ENCODE results near the gene UAP1L1.

Gene UAP1L1

GRCh38 chr9:137039611-137040366 lies 37.5 kb upstream of the UAP1L1 start:
- Histone ChIP-seq H3F3A (ENCODE audit: insufficient read depth, low read length) (no peaks in the 10 kb centered on the region), H4K20me1 (ENCODE audit: insufficient read depth, low read length) (no peaks in the 10 kb centered on the region), H3K4me3 (ENCODE audit: low read length) (no peak overlapping the region), H3K79me2 (ENCODE audit: low read length) (no peaks in the 10 kb centered on the region), H3K9ac (ENCODE audit: low read length) (no peak overlapping the region), H3K36me3 (replicated peaks; ENCODE audit: insufficient read depth, low read length) (no peaks in the 10 kb centered on the region), H3K27me3 (replicated peaks; ENCODE audit: insufficient read depth, low read length) (peaks cover 78% of the 10 kb centered on the region), H3K9me3 (replicated peaks; ENCODE audit: insufficient read depth, low read length) (no peaks in the 10 kb centered on the region), H2AFZ (ENCODE audit: low read length) (no peak overlapping the region), H3K9me2 (replicated peaks; ENCODE audit: insufficient read depth, low read length) (no peaks in the 10 kb centered on the region), H3K4me1 (ENCODE audit: low read length) (no peaks in the 10 kb centered on the region), H3K27ac (ENCODE audit: low read length) (no peak overlapping the region), H3K4me2 (ENCODE audit: low read depth, low read length) (no peak overlapping the region)
- DNase-seq: no peak
- TF ChIP-seq EZH2 (optimal IDR thresholded peaks at IDR 0.05; ENCODE audit: low read depth, low read length) (no peak), CTCF (IDR thresholded peaks at IDR 0.05; ENCODE audit: low read length) (no peak), EZH2phosphoT487 (IDR thresholded peaks at IDR 0.05; ENCODE audit: low read length) (no peak)

- H3K9ac ChIP-seq (ENCODE audit: low read length): no peak overlapping the region
Observed at GRCh38 chr9:137040568-137040967, 36.7 kb upstream of the UAP1L1 start.

GRCh38 chr9:137041124-137041523 lies 36.2 kb upstream of the UAP1L1 start:
- no peaks in the 10 kb centered on the region for H3K4me1 ChIP-seq (ENCODE audit: low read length)
- H4K20me1 ChIP-seq (ENCODE audit: insufficient read depth, low read length): no peaks in the 10 kb centered on the region
- peaks cover 85% of the 10 kb centered on the region for H3K27me3 ChIP-seq (replicated peaks; ENCODE audit: insufficient read depth, low read length)
- H3K9me3 ChIP-seq (replicated peaks; ENCODE audit: insufficient read depth, low read length): no peaks in the 10 kb centered on the region
- H3K9me2 ChIP-seq (replicated peaks; ENCODE audit: insufficient read depth, low read length): no peaks in the 10 kb centered on the region
- no peak overlapping the region for H3K4me3 ChIP-seq (ENCODE audit: low read length)
- TF ChIP-seq CTCF (IDR thresholded peaks at IDR 0.05; ENCODE audit: low read length): no peak
- no peak for TF ChIP-seq EZH2phosphoT487 (IDR thresholded peaks at IDR 0.05; ENCODE audit: low read length)
- no peak for TF ChIP-seq EZH2 (optimal IDR thresholded peaks at IDR 0.05; ENCODE audit: low read depth, low read length)
- H3K27ac ChIP-seq (ENCODE audit: low read length): no peak overlapping the region
- H3K4me2 ChIP-seq (ENCODE audit: low read depth, low read length): no peak overlapping the region
- H3K9ac ChIP-seq (ENCODE audit: low read length): no peak overlapping the region
- H3K79me2 ChIP-seq (ENCODE audit: low read length): no peaks in the 10 kb centered on the region
- DNase-seq: no peak
- no peak overlapping the region for H2AFZ ChIP-seq (ENCODE audit: low read length)
- H3K36me3 ChIP-seq (replicated peaks; ENCODE audit: insufficient read depth, low read length): no peaks in the 10 kb centered on the region
- H3F3A ChIP-seq (ENCODE audit: insufficient read depth, low read length): no peaks in the 10 kb centered on the region

More at GRCh38 chr9:137040568-137040967, 36.7 kb upstream of the UAP1L1 start:
- H3K4me1 ChIP-seq (ENCODE audit: low read length): no peaks in the 10 kb centered on the region
- no peak overlapping the region for H2AFZ ChIP-seq (ENCODE audit: low read length)
- H3K9me2 ChIP-seq (replicated peaks; ENCODE audit: insufficient read depth, low read length): no peaks in the 10 kb centered on the region
- no peaks in the 10 kb centered on the region for H3K36me3 ChIP-seq (replicated peaks; ENCODE audit: insufficient read depth, low read length)
- DNase-seq: no peak
- H3K27ac ChIP-seq (ENCODE audit: low read length): no peak overlapping the region
- H3K4me2 ChIP-seq (ENCODE audit: low read depth, low read length): no peak overlapping the region
- no peaks in the 10 kb centered on the region for H3F3A ChIP-seq (ENCODE audit: insufficient read depth, low read length)
- no peaks in the 10 kb centered on the region for H3K79me2 ChIP-seq (ENCODE audit: low read length)
- H4K20me1 ChIP-seq (ENCODE audit: insufficient read depth, low read length): no peaks in the 10 kb centered on the region
- no peak for TF ChIP-seq EZH2phosphoT487 (IDR thresholded peaks at IDR 0.05; ENCODE audit: low read length)
- no peak for TF ChIP-seq CTCF (IDR thresholded peaks at IDR 0.05; ENCODE audit: low read length)
- TF ChIP-seq EZH2 (optimal IDR thresholded peaks at IDR 0.05; ENCODE audit: low read depth, low read length): no peak
- no peak overlapping the region for H3K4me3 ChIP-seq (ENCODE audit: low read length)
- H3K9me3 ChIP-seq (replicated peaks; ENCODE audit: insufficient read depth, low read length): no peaks in the 10 kb centered on the region
- H3K27me3 ChIP-seq (replicated peaks; ENCODE audit: insufficient read depth, low read length): peaks cover 85% of the 10 kb centered on the region
